KOPT-K1 (cell line): Measurements from ENCODE around the gene C19orf33.

Source experiments
- H3K27ac ChIP-seq: fragments of 200-600 bp; sonication (generic); 2 replicates; pipeline ENCODE4 v1.5.1; 2016; ENCODE audit warnings: antibody characterized with exemption, mild to moderate bottlenecking, low read depth, low read length; ENCODE audit not compliant: poor library complexity, severe bottlenecking
- H3K36me3 ChIP-seq: fragments of 200-600 bp; sonication (generic); 2 replicates; pipeline ENCODE4 v1.5.1; 2017; ENCODE audit warnings: antibody characterized with exemption, mild to moderate bottlenecking, low read length, moderate library complexity; ENCODE audit not compliant: insufficient read depth
- H3K9me3 ChIP-seq: fragments of 200-600 bp; sonication (generic); 2 replicates; pipeline ENCODE4 v1.5.1; 2017; ENCODE audit warnings: antibody characterized with exemption, low read length, mild to moderate bottlenecking; ENCODE audit not compliant: insufficient read depth, poor library complexity, severe bottlenecking

C19orf33 gene

GRCh38 chr19:38290631-38291147, 13.4 kb upstream of the C19orf33 start:
- Histone ChIP-seq H3K36me3 (no peaks in the 10 kb centered on the region), H3K27ac (no peak overlapping the region), H3K9me3 (no peaks in the 10 kb centered on the region)

DNA sequence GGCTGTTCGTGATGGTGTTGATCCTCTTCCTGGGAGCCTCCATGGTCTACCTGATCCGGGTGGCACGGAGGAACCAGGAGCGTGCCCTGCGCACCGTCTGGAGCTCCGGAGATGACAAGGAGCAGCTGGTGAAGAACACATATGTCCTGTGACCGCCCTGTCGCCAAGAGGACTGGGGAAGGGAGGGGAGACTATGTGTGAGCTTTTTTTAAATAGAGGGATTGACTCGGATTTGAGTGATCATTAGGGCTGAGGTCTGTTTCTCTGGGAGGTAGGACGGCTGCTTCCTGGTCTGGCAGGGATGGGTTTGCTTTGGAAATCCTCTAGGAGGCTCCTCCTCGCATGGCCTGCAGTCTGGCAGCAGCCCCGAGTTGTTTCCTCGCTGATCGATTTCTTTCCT, 12.2 kb upstream of the C19orf33 start:
- no peaks in the 10 kb centered on the region for H3K36me3 ChIP-seq
- no peaks in the 10 kb centered on the region for H3K9me3 ChIP-seq
- H3K27ac ChIP-seq: no peak overlapping the region

DNA sequence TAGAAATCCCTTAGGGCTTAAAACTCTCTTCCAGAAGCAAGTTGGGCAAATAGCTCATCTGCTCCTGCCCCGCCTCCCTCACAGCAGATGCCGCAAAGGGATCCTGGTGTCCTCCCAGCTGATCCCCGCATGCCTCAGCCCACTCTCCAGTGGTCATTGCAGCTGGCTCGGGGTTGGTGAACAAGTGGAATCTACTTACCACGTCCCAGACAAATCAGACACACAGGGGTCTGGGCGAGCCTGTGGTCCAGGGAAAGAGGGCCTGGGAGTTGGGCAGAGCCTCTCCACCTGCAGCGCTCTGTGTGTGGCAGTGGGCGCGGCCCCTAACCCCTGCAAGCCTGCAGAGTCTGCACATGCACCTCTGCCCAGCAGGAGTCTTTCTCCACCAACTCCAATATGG, 10.8 kb upstream of the C19orf33 start:
- no peaks in the 10 kb centered on the region for H3K36me3 ChIP-seq
- no peaks in the 10 kb centered on the region for H3K9me3 ChIP-seq
- no peak overlapping the region for H3K27ac ChIP-seq

GRCh38 chr19:38294090-38294489, 10.0 kb upstream of the C19orf33 start:
- H3K27ac ChIP-seq: no peak overlapping the region
- H3K9me3 ChIP-seq: no peaks in the 10 kb centered on the region
- H3K36me3 ChIP-seq: no peaks in the 10 kb centered on the region

- H3K27ac ChIP-seq: no peak overlapping the region
- H3K36me3 ChIP-seq: no peaks in the 10 kb centered on the region
- no peaks in the 10 kb centered on the region for H3K9me3 ChIP-seq
Observed at GRCh38 chr19:38298821-38299680, 5.0 kb upstream of the C19orf33 start.

- peaks cover 25% of the 10 kb centered on the region for H3K36me3 ChIP-seq
- H3K27ac ChIP-seq: no peak overlapping the region
Observed at GRCh38 chr19:38304352-38304865, 358 bp downstream of the C19orf33 start.

GRCh38 chr19:38304866-38305429, 897 bp downstream of the C19orf33 start:
- no peak overlapping the region for H3K27ac ChIP-seq
- peaks cover 25% of the 10 kb centered on the region for H3K36me3 ChIP-seq
- no peaks in the 10 kb centered on the region for H3K9me3 ChIP-seq

More at GRCh38 chr19:38304352-38304865, 358 bp downstream of the C19orf33 start:
- no peaks in the 10 kb centered on the region for H3K9me3 ChIP-seq

DNA sequence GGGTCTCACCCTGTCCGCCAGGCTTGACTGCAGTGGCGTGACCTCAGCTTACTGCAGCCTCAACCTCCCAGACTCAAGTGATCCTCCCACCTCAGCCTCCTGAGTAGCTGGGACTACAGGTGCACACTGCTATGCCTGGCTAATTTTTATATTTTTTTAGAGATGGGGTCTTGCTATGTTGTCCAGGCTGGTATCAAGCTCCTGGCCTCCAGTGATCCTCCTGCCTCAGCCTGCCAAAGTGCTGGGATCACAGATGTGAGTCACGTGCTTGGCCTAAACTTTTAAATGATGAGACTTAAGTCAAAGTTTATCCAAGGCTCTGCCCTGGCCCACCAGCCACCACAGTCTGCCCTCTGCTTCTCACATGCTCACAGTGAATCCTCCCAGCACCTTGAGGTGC, 2.2 kb downstream of the C19orf33 start:
- Histone ChIP-seq H3K36me3 (peaks cover 25% of the 10 kb centered on the region), H3K27ac (no peak overlapping the region), H3K9me3 (no peaks in the 10 kb centered on the region)

- no peak overlapping the region for H3K27ac ChIP-seq
- peaks cover 25% of the 10 kb centered on the region for H3K36me3 ChIP-seq
- H3K9me3 ChIP-seq: no peaks in the 10 kb centered on the region
Observed at GRCh38 chr19:38307076-38307475, 3.0 kb downstream of the C19orf33 start.

GRCh38 chr19:38307597-38307996, 3.5 kb downstream of the C19orf33 start:
- Histone ChIP-seq H3K27ac (no peak overlapping the region), H3K36me3 (peaks cover 25% of the 10 kb centered on the region), H3K9me3 (no peaks in the 10 kb centered on the region)

GRCh38 chr19:38308006-38308766, 4.1 kb downstream of the C19orf33 start:
- Histone ChIP-seq H3K36me3 (peaks cover 25% of the 10 kb centered on the region), H3K9me3 (no peaks in the 10 kb centered on the region), H3K27ac (no peak overlapping the region)

- no peaks in the 10 kb centered on the region for H3K9me3 ChIP-seq
Observed at GRCh38 chr19:38308926-38309614, 5.0 kb downstream of the C19orf33 start.

GRCh38 chr19:38309615-38310278, 5.7 kb downstream of the C19orf33 start:
- Histone ChIP-seq H3K9me3 (no peaks in the 10 kb centered on the region), H3K27ac (no peak overlapping the region), H3K36me3 (peaks cover 25% of the 10 kb centered on the region)

More at GRCh38 chr19:38308926-38309614, 5.0 kb downstream of the C19orf33 start:
- Histone ChIP-seq H3K36me3 (peaks cover 25% of the 10 kb centered on the region), H3K27ac (no peak overlapping the region)

DNA sequence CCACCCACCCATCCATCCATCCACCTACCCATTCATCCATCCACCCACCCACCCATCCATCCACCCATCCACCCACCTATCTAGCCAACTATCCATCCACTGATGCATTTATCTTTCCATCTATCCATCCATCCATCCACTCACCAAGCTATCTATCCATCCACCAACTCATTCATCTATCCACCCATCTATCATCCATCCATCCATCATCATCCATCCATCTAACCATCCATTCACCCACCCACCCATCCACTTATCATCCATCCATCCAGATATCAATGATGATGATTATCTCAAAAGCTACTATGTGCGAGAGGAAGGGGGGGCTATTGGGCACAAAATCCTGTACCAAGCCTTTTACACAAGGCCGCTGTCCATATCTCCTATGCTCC, 6.2 kb downstream of the C19orf33 start:
- H3K36me3 ChIP-seq: peaks cover 25% of the 10 kb centered on the region
- no peaks in the 10 kb centered on the region for H3K9me3 ChIP-seq
- no peak overlapping the region for H3K27ac ChIP-seq
